Measurements from ENCODE around the gene ITGA1. TPM values are rescaled to one million over a fixed set of nuclear protein-coding genes. Genes with fewer than 3 reads are reported as not detected.
A peak's percentile ranks its signal among the peaks of the same experiment; 100 is the strongest.

ITGA1 gene
- total RNA-seq, 1 experiment from 2014 or later, result 4.0 TPM

GRCh38 chr5:52977264-52977897 is 189.7 kb downstream of the ITGA1 start:
- no peaks in the 10 kb centered on the region for H3K36me3 ChIP-seq (ENCODE audit: low read depth)
- DNase-seq, result no peak
- ChIA-PET CTCF (no interaction called here), POLR2A (ENCODE audit: unreplicated experiment) (no interaction called here)
- H3K9me2 ChIP-seq (ENCODE audit: insufficient read depth), result no peaks in the 10 kb centered on the region
- no peaks in the 10 kb centered on the region for H3K79me2 ChIP-seq (ENCODE audit: low read depth)
- H3K4me2 ChIP-seq, result no peak overlapping the region
- H3K27ac ChIP-seq, result no peak overlapping the region
- H3F3A ChIP-seq (ENCODE audit: insufficient read depth, low read depth), result no peaks in the 10 kb centered on the region
- no peaks in the 10 kb centered on the region for H3K4me1 ChIP-seq (replicated peaks; ENCODE audit: insufficient read depth)
- no peak overlapping the region for H2AFZ ChIP-seq
- BruUV-seq (replicated peaks), result no TSS peak
- H3K9me3 ChIP-seq (ENCODE audit: insufficient read depth, low read depth), result no peaks in the 10 kb centered on the region; the same call in 1 of the 2 replicates
- TF ChIP-seq EZH2 (IDR thresholded peaks at IDR 0.05; ENCODE audit: low read depth) (no peak), CTCF (conservative IDR thresholded peaks at IDR 0.05) (no peak)
- H4K20me1 ChIP-seq (ENCODE audit: insufficient read depth), result no peaks in the 10 kb centered on the region
- intact Hi-C loops (cut with micrococcal nuclease; ENCODE audit: unreplicated experiment), result no loop called here
- H3K27me3 ChIP-seq (ENCODE audit: insufficient read depth, low read depth), result no peaks in the 10 kb centered on the region
- no peak overlapping the region for H3K4me3 ChIP-seq

DNA sequence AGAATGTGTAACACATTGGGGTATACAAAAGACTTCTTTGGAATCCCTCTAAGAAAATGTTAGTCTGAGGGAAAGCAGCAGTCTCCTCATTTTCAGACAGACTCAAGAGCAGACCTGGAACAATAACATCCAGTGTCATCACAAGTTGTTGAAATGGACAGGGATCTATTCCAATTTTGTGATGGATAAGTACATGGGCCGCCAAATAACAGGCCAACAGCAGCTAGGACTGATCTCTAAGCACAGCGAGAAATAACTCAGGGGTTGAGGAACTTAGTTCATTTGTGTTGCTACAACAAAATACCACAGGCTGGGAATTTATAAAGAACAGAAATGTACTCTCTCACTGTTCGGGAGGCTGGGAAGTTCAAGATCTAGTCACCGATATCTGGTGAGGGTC is 193.8 kb downstream of the ITGA1 start:
- POLR2A ChIA-PET (ENCODE audit: unreplicated experiment), result no interaction called here
- CTCF ChIA-PET, result no interaction called here
- no peak for TF ChIP-seq CTCF (conservative IDR thresholded peaks at IDR 0.05)
- TF ChIP-seq EZH2 (IDR thresholded peaks at IDR 0.05; ENCODE audit: low read depth), result no peak
- H3K79me2 ChIP-seq (ENCODE audit: low read depth), result no peaks in the 10 kb centered on the region
- no peaks in the 10 kb centered on the region for H3K9me2 ChIP-seq (ENCODE audit: insufficient read depth)
- no peaks in the 10 kb centered on the region for H4K20me1 ChIP-seq (ENCODE audit: insufficient read depth)
- H3K27me3 ChIP-seq (ENCODE audit: insufficient read depth, low read depth), result no peaks in the 10 kb centered on the region
- H3K27ac ChIP-seq, result no peak overlapping the region
- no peak for DNase-seq
- H3K36me3 ChIP-seq (ENCODE audit: low read depth), result no peaks in the 10 kb centered on the region
- H3F3A ChIP-seq (ENCODE audit: insufficient read depth, low read depth), result peaks cover 7% of the 10 kb centered on the region; the same call in 1 of the 2 replicates
- H3K4me3 ChIP-seq, result no peak overlapping the region
- no TSS peak for BruUV-seq (replicated peaks)
- H3K4me2 ChIP-seq, result no peak overlapping the region
- H2AFZ ChIP-seq, result no peak overlapping the region
- peaks cover 31% of the 10 kb centered on the region for H3K4me1 ChIP-seq (replicated peaks; ENCODE audit: insufficient read depth)
- H3K9me3 ChIP-seq (ENCODE audit: insufficient read depth, low read depth), result peaks cover 6% of the 10 kb centered on the region; the same call in 1 of the 2 replicates
- intact Hi-C loops (cut with micrococcal nuclease; ENCODE audit: unreplicated experiment), result no loop called here

DNA sequence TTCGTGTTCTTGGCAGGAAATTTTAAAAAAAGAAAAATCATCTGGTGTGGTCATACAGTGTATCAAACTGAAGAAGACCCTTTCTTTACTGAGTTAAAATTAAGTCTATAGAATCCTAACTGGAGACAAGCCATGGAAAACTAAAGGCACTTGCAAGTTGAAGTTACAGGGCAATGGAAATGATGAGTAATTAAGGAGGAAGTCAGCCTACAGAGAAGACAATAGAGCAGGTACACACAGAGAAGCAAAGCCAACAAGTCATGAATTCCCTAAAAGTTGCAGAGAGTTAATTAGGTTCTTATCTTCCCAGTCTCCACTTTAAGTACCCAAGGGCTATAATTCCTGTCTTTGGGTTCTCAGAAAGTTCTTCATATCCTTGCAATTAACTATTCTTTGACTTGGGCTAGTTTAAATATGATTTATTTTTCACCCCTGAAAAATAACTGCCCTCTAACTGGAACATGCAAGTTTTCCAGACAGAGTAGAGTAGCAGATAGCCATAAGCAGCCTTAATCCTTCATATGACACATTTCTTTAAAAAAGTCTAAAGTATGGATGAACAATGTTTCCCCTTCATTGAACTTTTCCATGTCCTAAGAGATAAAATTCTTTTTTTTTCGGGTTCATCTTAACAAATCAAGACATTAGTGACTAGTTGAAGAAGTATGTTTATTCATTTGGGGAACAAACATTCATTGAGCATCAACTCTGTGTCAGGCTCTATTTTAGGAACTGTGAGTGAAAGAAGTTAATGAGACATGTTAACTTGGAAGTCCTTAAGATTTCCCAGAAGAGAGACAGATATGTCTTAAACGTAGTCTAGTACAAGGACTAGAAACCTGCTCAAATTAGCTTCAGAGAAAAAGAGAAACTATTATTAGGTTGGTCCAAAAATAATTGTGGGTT is 196.3 kb downstream of the ITGA1 start:
- peaks cover 49% of the 10 kb centered on the region for H3K4me1 ChIP-seq (replicated peaks; ENCODE audit: insufficient read depth)
- peaks cover 6% of the 10 kb centered on the region; the same call in 1 of the 2 replicates for H3K9me3 ChIP-seq (ENCODE audit: insufficient read depth, low read depth)
- no TSS peak for BruUV-seq (replicated peaks)
- intact Hi-C loops (cut with micrococcal nuclease; ENCODE audit: unreplicated experiment), result no loop called here
- peak overlapping the region; percentile 18 for H3K4me2 ChIP-seq
- H3K4me3 ChIP-seq, result no peak overlapping the region
- H3K79me2 ChIP-seq (ENCODE audit: low read depth), result no peaks in the 10 kb centered on the region
- H3K36me3 ChIP-seq (ENCODE audit: low read depth), result no peaks in the 10 kb centered on the region
- H3F3A ChIP-seq (ENCODE audit: insufficient read depth, low read depth), result peaks cover 29% of the 10 kb centered on the region
- H3K9me2 ChIP-seq (ENCODE audit: insufficient read depth), result no peaks in the 10 kb centered on the region
- TF ChIP-seq EZH2 (IDR thresholded peaks at IDR 0.05; ENCODE audit: low read depth) (no peak), CTCF (conservative IDR thresholded peaks at IDR 0.05) (no peak)
- H3K27me3 ChIP-seq (ENCODE audit: insufficient read depth, low read depth), result no peaks in the 10 kb centered on the region
- H4K20me1 ChIP-seq (ENCODE audit: insufficient read depth), result no peaks in the 10 kb centered on the region
- H3K27ac ChIP-seq, result peak overlapping the region; percentile 18
- peak in 1 of 2 experiments; percentile 58 for DNase-seq
- CTCF ChIA-PET, result no interaction called here
- POLR2A ChIA-PET (ENCODE audit: unreplicated experiment), result interaction anchor here (0.5 kb wide), 1 partner anchor 62 kb away, joined by 3 read pairs; no protein-coding TSS in a partner anchor
- no peak overlapping the region for H2AFZ ChIP-seq
